Activated naive CD8-positive, alpha-beta T cell treated with anti-CD3 and anti-CD28 coated beads for 36 hours (primary cell): ENCODE data around the gene GORAB. TPM values are rescaled to one million over a fixed set of nuclear protein-coding genes. Genes with fewer than 3 reads are reported as not detected.

Experiments used
- DNase-seq: peaks from one replicate; pipeline ENCODE4 v3.0.0; 2021
- H3K27ac Mint-ChIP-seq: one replicate; pipeline ENCODE4 v1.8.0; 2022; ENCODE audit warnings: mild to moderate bottlenecking, moderate library complexity, mixed read lengths
- H3K27me3 Mint-ChIP-seq: one replicate; pipeline ENCODE4 v1.8.0; 2022; ENCODE audit warnings: mild to moderate bottlenecking, mixed read lengths
- H3K36me3 Mint-ChIP-seq: one replicate; pipeline ENCODE4 v1.8.0; 2021; ENCODE audit warnings: mild to moderate bottlenecking, mixed read lengths
- H3K4me1 Mint-ChIP-seq: one replicate; pipeline ENCODE4 v1.8.0; 2021; ENCODE audit warnings: mixed read lengths
- H3K4me3 Mint-ChIP-seq: one replicate; pipeline ENCODE4 v1.8.0; 2022; ENCODE audit warnings: mild to moderate bottlenecking, moderate library complexity, mixed read lengths
- H3K9me3 Mint-ChIP-seq: one replicate; pipeline ENCODE4 v1.8.0; 2022; ENCODE audit warnings: mixed read lengths
- total RNA-seq, 2 experiments: library from RNA; stranded (reverse); gene quantifications; one replicate each; pipeline ENCODE4 v1.2.3, GENCODE V29; 2021

The GORAB gene
- total RNA-seq, 2 experiments from 2014 or later: 11.4 to 13.6 TPM

- Mint-ChIP-seq H3K9me3 (no peaks in the 10 kb centered on the region), H3K4me3 (no peak overlapping the region), H3K4me1 (peaks cover 10% of the 10 kb centered on the region), H3K36me3 (peaks cover 9% of the 10 kb centered on the region), H3K27ac (no peak overlapping the region), H3K27me3 (peaks cover 4% of the 10 kb centered on the region)
- no peak for DNase-seq
Observed at GRCh38 chr1:170530972-170531757, 801 bp upstream of the GORAB start.

GRCh38 chr1:170533298-170533697, 1.3 kb downstream of the GORAB start:
- no peaks in the 10 kb centered on the region for H3K9me3 Mint-ChIP-seq
- H3K4me3 Mint-ChIP-seq: no peak overlapping the region
- no peak for DNase-seq
- peaks cover 16% of the 10 kb centered on the region for H3K36me3 Mint-ChIP-seq
- no peak overlapping the region for H3K27ac Mint-ChIP-seq
- H3K4me1 Mint-ChIP-seq: peaks cover 26% of the 10 kb centered on the region
- H3K27me3 Mint-ChIP-seq: peaks cover 4% of the 10 kb centered on the region

- H3K4me3 Mint-ChIP-seq: no peak overlapping the region
Observed at GRCh38 chr1:170534626-170535147, 2.7 kb downstream of the GORAB start.

GRCh38 chr1:170535418-170535817, 3.5 kb downstream of the GORAB start:
- H3K27ac Mint-ChIP-seq: no peak overlapping the region
- no peaks in the 10 kb centered on the region for H3K27me3 Mint-ChIP-seq
- no peak overlapping the region for H3K4me3 Mint-ChIP-seq

More at GRCh38 chr1:170534626-170535147, 2.7 kb downstream of the GORAB start:
- peaks cover 31% of the 10 kb centered on the region for H3K4me1 Mint-ChIP-seq
- H3K9me3 Mint-ChIP-seq: no peaks in the 10 kb centered on the region
- H3K27ac Mint-ChIP-seq: no peak overlapping the region
- H3K36me3 Mint-ChIP-seq: peaks cover 25% of the 10 kb centered on the region
- peaks cover 4% of the 10 kb centered on the region for H3K27me3 Mint-ChIP-seq
- no peak for DNase-seq

GRCh38 chr1:170536924-170537551, 5.1 kb downstream of the GORAB start:
- Mint-ChIP-seq H3K27ac (no peak overlapping the region), H3K9me3 (no peaks in the 10 kb centered on the region), H3K4me3 (no peak overlapping the region), H3K36me3 (peaks cover 39% of the 10 kb centered on the region), H3K4me1 (peaks cover 33% of the 10 kb centered on the region), H3K27me3 (no peaks in the 10 kb centered on the region)
- DNase-seq: no peak

More at GRCh38 chr1:170535418-170535817, 3.5 kb downstream of the GORAB start:
- peaks cover 33% of the 10 kb centered on the region for H3K4me1 Mint-ChIP-seq
- H3K9me3 Mint-ChIP-seq: no peaks in the 10 kb centered on the region
- H3K36me3 Mint-ChIP-seq: peaks cover 31% of the 10 kb centered on the region
- no peak for DNase-seq

GRCh38 chr1:170537798-170538503, 6.0 kb downstream of the GORAB start:
- H3K36me3 Mint-ChIP-seq: peaks cover 40% of the 10 kb centered on the region
- H3K9me3 Mint-ChIP-seq: no peaks in the 10 kb centered on the region
- H3K4me1 Mint-ChIP-seq: peaks cover 33% of the 10 kb centered on the region
- H3K4me3 Mint-ChIP-seq: no peak overlapping the region
- no peak for DNase-seq
- H3K27me3 Mint-ChIP-seq: no peaks in the 10 kb centered on the region
- no peak overlapping the region for H3K27ac Mint-ChIP-seq

- DNase-seq: no peak
- Mint-ChIP-seq H3K27me3 (no peaks in the 10 kb centered on the region), H3K27ac (no peak overlapping the region), H3K4me3 (no peak overlapping the region), H3K4me1 (peaks cover 33% of the 10 kb centered on the region), H3K36me3 (peaks cover 46% of the 10 kb centered on the region), H3K9me3 (no peaks in the 10 kb centered on the region)
Observed at GRCh38 chr1:170538687-170539086, 6.7 kb downstream of the GORAB start.

- Mint-ChIP-seq H3K27me3 (no peaks in the 10 kb centered on the region), H3K4me1 (peaks cover 33% of the 10 kb centered on the region), H3K9me3 (no peaks in the 10 kb centered on the region), H3K27ac (no peak overlapping the region), H3K4me3 (no peak overlapping the region), H3K36me3 (peaks cover 50% of the 10 kb centered on the region)
- DNase-seq: no peak
Observed at GRCh38 chr1:170539154-170539553, 7.2 kb downstream of the GORAB start.

GRCh38 chr1:170544624-170545023, 12.7 kb downstream of the GORAB start:
- Mint-ChIP-seq H3K4me1 (peaks cover 5% of the 10 kb centered on the region), H3K36me3 (peaks cover 48% of the 10 kb centered on the region), H3K9me3 (no peaks in the 10 kb centered on the region), H3K27ac (no peak overlapping the region), H3K4me3 (no peak overlapping the region), H3K27me3 (no peaks in the 10 kb centered on the region)
- DNase-seq: no peak

GRCh38 chr1:170545476-170545875, 13.5 kb downstream of the GORAB start:
- DNase-seq: no peak
- Mint-ChIP-seq H3K27ac (no peak overlapping the region), H3K36me3 (peaks cover 42% of the 10 kb centered on the region), H3K27me3 (no peaks in the 10 kb centered on the region), H3K4me1 (peaks cover 2% of the 10 kb centered on the region), H3K4me3 (no peak overlapping the region), H3K9me3 (no peaks in the 10 kb centered on the region)

GRCh38 chr1:170547255-170547654, 15.3 kb downstream of the GORAB start:
- Mint-ChIP-seq H3K27me3 (no peaks in the 10 kb centered on the region), H3K9me3 (no peaks in the 10 kb centered on the region), H3K4me3 (no peak overlapping the region), H3K4me1 (peaks cover 2% of the 10 kb centered on the region), H3K36me3 (peaks cover 44% of the 10 kb centered on the region), H3K27ac (no peak overlapping the region)
- DNase-seq: no peak

GRCh38 chr1:170548497-170548896, 16.5 kb downstream of the GORAB start:
- DNase-seq: no peak
- Mint-ChIP-seq H3K36me3 (peaks cover 43% of the 10 kb centered on the region), H3K9me3 (no peaks in the 10 kb centered on the region), H3K4me3 (no peak overlapping the region), H3K27ac (peak overlapping the region; percentile 52), H3K4me1 (peaks cover 2% of the 10 kb centered on the region), H3K27me3 (no peaks in the 10 kb centered on the region)

- no peak for DNase-seq
- Mint-ChIP-seq H3K27ac (no peak overlapping the region), H3K36me3 (peaks cover 31% of the 10 kb centered on the region), H3K27me3 (peaks cover 6% of the 10 kb centered on the region), H3K9me3 (peaks cover 12% of the 10 kb centered on the region), H3K4me1 (no peaks in the 10 kb centered on the region), H3K4me3 (no peak overlapping the region)
Observed at GRCh38 chr1:170555370-170555769, 23.4 kb downstream of the GORAB start.

- Mint-ChIP-seq H3K9me3 (peaks cover 13% of the 10 kb centered on the region), H3K27ac (no peak overlapping the region), H3K4me1 (no peaks in the 10 kb centered on the region), H3K27me3 (peaks cover 6% of the 10 kb centered on the region), H3K4me3 (no peak overlapping the region), H3K36me3 (peaks cover 24% of the 10 kb centered on the region)
- no peak for DNase-seq
Observed at GRCh38 chr1:170556917-170557316, 25.0 kb downstream of the GORAB start.

- peaks cover 12% of the 10 kb centered on the region for H3K4me1 Mint-ChIP-seq
- H3K9me3 Mint-ChIP-seq: peaks cover 13% of the 10 kb centered on the region
- peaks cover 16% of the 10 kb centered on the region for H3K36me3 Mint-ChIP-seq
- no peak for DNase-seq
- no peak overlapping the region for H3K4me3 Mint-ChIP-seq
- no peak overlapping the region for H3K27ac Mint-ChIP-seq
- H3K27me3 Mint-ChIP-seq: peaks cover 20% of the 10 kb centered on the region
Observed at GRCh38 chr1:170558731-170559130, 26.8 kb downstream of the GORAB start.
